Ureter (tissue), 1 donor: ENCODE results near the gene BMP4. TPM values are rescaled to one million over a fixed set of nuclear protein-coding genes. Genes with fewer than 3 reads are reported as not detected.
"Not testable (repeated sequence)": the region's sequence is repeated elsewhere in the genome, so short reads cannot be mapped to it uniquely, and the experiment has no call there.

ENCODE experiments used
- DNase-seq: peaks from one replicate; pipeline ENCODE4 v3.0.0-alpha.2; 2020; ENCODE audit warnings: low spot score
- total RNA-seq: library from RNA; stranded (reverse); gene quantifications from one replicate; pipeline ENCODE4 v1.2.4, GENCODE V29; 2023
- donor health status: DM: yes; HTN: yes; CAD: no.

Gene BMP4
- total RNA-seq = 10.8 TPM

- DNase-seq = peak; percentile 85
Observed at GRCh38 chr14:53956427-53957201, at the start of gene BMP4. TSS of gene BMP4 (minus strand) at chr14:53956825. CDS start at chr14:53952222, 4,603 bp downstream.

- no peak for DNase-seq
Observed at GRCh38 chr14:54003064-54003463, 46.4 kb upstream of the BMP4 start.

GRCh38 chr14:54002653-54003052 lies 46.0 kb upstream of the BMP4 start:
- DNase-seq = no peak

- DNase-seq = no peak
Observed at GRCh38 chr14:54001189-54001878, 44.7 kb upstream of the BMP4 start.

- DNase-seq = no peak
Observed at GRCh38 chr14:54000341-54000811, 43.8 kb upstream of the BMP4 start.

- no peak for DNase-seq
Observed at GRCh38 chr14:53999061-53999488, 42.5 kb upstream of the BMP4 start.

GRCh38 chr14:53996041-53996440 lies 39.4 kb upstream of the BMP4 start:
- no peak for DNase-seq

- no peak for DNase-seq
Observed at GRCh38 chr14:53993920-53994607, 37.4 kb upstream of the BMP4 start.

- no peak for DNase-seq
Observed at GRCh38 chr14:53990978-53991377, 34.4 kb upstream of the BMP4 start.

GRCh38 chr14:53986718-53987117 lies 30.1 kb upstream of the BMP4 start:
- DNase-seq = not testable (repeated sequence)

- DNase-seq = not testable (repeated sequence)
Observed at GRCh38 chr14:53984958-53985357, 28.3 kb upstream of the BMP4 start.

GRCh38 chr14:53983112-53983511 lies 26.5 kb upstream of the BMP4 start:
- DNase-seq = no peak

GRCh38 chr14:53982546-53982945 lies 25.9 kb upstream of the BMP4 start:
- DNase-seq = no peak

- DNase-seq = no peak
Observed at GRCh38 chr14:53979747-53980642, 23.4 kb upstream of the BMP4 start.

- no peak for DNase-seq
Observed at GRCh38 chr14:53979113-53979681, 22.6 kb upstream of the BMP4 start.

GRCh38 chr14:53978194-53978593 lies 21.6 kb upstream of the BMP4 start:
- DNase-seq = no peak

GRCh38 chr14:53975444-53975843 lies 18.8 kb upstream of the BMP4 start:
- DNase-seq = no peak

GRCh38 chr14:53971521-53971920 lies 14.9 kb upstream of the BMP4 start:
- DNase-seq = no peak

- no peak for DNase-seq
Observed at GRCh38 chr14:53969326-53969725, 12.7 kb upstream of the BMP4 start.

GRCh38 chr14:53968726-53969125 lies 12.1 kb upstream of the BMP4 start:
- no peak for DNase-seq

- DNase-seq = no peak
Observed at GRCh38 chr14:53967606-53968005, 11.0 kb upstream of the BMP4 start.
